ENCODE data around the gene PJVK.
"Not testable (repeated sequence)": the region's sequence is repeated elsewhere in the genome, so short reads cannot be mapped to it uniquely, and the experiment has no call there.

The PJVK gene, protein sequence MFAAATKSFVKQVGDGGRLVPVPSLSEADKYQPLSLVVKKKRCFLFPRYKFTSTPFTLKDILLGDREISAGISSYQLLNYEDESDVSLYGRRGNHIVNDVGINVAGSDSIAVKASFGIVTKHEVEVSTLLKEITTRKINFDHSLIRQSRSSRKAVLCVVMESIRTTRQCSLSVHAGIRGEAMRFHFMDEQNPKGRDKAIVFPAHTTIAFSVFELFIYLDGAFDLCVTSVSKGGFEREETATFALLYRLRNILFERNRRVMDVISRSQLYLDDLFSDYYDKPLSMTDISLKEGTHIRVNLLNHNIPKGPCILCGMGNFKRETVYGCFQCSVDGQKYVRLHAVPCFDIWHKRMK

GRCh38 chr2:178450774-178451525 is at the start of gene PJVK, which contains the start of gene PRKRA:
Gene PJVK, plus strand, starts transcription at chr2:178451378. Its CDS starts 2,032 bp downstream, at chr2:178453410.
Gene PRKRA, minus strand, starts transcription at chr2:178451175. Its CDS starts 145 bp downstream, at chr2:178451030.
- peak; percentile 99 for DNase-seq

- DNase-seq: no peak
These were observed 49.2 kb upstream of the PJVK start for GRCh38 chr2:178401994-178402437.

DNA sequence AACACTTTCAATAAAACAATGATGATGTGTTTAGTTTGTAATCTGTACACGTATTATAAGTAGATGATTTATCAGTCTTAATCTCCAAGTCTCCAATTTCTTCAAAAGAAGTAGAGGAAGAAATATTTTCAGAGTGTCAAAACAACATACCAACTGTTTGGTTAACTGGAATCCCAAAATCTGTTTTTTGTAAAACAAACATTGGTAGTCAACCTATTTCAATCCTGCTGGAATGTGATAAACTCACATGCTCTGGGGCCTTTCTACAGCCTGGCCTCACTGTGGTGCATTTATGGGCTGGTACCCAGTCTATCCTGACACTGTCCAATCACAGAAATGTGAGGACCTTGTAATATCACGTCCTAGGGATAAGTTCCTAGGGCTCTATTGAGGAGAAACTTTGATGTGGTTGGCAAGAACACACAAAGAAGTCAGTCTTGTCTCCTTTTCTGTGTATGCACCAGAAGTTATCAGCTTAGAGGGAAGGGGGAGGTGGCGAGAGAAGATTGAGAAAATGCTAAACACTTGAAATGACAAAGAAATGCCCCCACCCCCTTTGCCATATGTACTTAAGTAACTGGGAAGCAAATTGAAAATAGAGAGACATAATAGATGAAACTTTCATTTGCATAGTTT is 47.4 kb upstream of the PJVK start:
- peak; percentile 52 for DNase-seq

GRCh38 chr2:178404368-178404767 is 46.8 kb upstream of the PJVK start:
- peak; percentile 98 for DNase-seq

GRCh38 chr2:178409261-178409660 is 41.9 kb upstream of the PJVK start:
- no peak for DNase-seq

DNA sequence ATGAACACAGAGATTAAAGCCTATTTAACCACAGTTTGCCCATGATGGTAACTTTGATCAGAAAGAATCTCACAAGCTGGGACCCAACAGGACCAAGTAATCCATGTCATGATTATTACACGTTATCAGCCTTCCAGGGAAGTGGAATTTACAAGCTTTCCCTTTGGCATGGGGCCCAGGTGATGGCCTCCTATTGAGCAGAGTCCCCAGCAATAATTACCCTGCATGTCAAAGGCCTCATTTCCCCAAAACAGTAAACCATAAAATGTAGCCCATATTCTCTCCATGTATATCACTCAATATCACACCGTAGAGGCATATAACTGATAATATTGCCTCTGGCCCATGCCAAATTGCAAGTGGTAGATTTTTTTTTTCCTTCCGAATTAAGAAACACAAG is 39.1 kb upstream of the PJVK start:
- DNase-seq: peak; percentile 17

GRCh38 chr2:178412453-178412852 is 38.7 kb upstream of the PJVK start:
- not testable (repeated sequence) for DNase-seq

- peak; percentile 92 for DNase-seq
These were observed 37.5 kb upstream of the PJVK start for GRCh38 chr2:178413472-178414265.

GRCh38 chr2:178414266-178415247 is 36.6 kb upstream of the PJVK start:
- peak; percentile 98 for DNase-seq

DNA sequence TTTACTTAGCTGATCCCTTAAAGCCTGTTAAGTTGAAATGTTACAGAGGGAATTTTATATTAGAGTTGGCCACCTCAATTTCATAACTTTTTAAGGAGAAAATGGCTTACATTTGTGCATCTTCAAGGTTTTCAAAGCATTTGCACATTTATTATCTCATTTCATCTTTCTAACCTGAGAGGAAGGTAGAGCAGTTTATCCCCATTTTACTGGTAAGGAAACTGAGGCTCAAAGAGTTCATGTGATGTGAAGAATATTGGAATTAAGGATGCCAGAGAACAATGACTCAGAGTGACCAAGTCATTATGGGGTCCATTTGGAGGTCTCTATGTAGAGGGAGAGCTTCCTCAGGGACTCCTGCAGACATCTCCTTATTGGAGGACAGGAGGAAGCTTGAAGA is 35.2 kb upstream of the PJVK start:
- DNase-seq: no peak

- no peak for DNase-seq
These were observed 33.3 kb upstream of the PJVK start for GRCh38 chr2:178417916-178418315.

- DNase-seq: no peak
These were observed 32.8 kb upstream of the PJVK start for GRCh38 chr2:178418426-178418825.

DNA sequence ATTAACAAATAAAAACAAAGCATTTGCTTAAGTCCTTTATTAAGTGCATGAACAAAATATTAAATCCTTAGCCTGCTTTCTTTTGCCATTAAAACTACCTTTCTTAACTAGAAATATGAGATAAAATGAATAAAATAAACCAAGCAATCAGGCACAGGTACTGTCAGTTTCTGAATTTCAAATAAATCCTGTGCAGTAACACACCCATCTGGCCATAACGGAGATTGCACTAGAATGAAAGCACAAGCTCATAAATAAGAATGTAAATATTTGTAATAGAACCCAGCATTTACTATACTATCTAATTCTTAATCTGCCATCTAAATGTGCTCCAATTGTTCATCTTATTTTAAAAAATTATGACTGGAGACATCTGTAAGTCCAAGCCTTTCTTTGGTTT is 32.1 kb upstream of the PJVK start:
- DNase-seq: peak; percentile 66

GRCh38 chr2:178420463-178420999 is 30.6 kb upstream of the PJVK start:
- DNase-seq: no peak

GRCh38 chr2:178422097-178422496 is 29.1 kb upstream of the PJVK start:
- DNase-seq: no peak

DNA sequence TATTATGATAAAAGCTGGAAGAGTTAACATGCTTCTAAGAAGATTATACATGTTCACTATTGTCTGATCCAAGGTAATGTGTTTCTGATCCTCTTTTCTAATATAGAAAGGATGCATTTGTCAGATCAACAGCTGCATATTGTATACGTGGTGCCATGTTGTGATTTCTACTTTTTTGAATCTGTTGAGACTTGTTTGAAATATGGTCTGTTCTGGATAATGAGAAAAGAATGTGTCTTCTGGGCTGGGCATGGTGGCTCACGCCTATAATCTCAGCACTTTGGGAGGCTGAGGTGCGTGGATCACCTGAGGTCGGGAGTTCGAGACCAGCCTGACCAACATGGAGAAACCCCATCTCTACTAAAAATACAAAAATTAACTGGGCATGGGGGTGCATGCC is 27.4 kb upstream of the PJVK start:
- DNase-seq: not testable (repeated sequence)

GRCh38 chr2:178425255-178425827 is 25.8 kb upstream of the PJVK start:
- DNase-seq: no peak

DNA sequence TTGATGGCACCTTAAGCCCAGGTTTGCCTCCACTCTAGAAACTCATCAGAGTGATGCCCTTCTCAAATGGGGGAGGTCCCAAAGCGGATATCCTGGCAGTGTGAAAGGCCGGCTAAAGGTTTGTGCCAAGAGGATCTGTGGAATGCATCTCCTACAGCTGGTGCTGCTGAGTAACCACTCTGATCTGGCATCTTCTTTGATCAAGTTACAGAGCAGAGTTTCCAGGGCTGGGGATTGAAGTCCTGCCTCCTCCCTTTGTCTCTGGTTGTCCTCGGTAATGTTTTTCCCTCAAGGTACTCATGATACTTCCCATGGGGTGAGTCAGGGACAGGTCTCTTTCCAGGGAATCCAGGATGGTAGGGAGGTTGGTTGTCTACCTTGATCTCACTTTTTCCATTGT is 24.8 kb upstream of the PJVK start:
- DNase-seq: no peak

DNA sequence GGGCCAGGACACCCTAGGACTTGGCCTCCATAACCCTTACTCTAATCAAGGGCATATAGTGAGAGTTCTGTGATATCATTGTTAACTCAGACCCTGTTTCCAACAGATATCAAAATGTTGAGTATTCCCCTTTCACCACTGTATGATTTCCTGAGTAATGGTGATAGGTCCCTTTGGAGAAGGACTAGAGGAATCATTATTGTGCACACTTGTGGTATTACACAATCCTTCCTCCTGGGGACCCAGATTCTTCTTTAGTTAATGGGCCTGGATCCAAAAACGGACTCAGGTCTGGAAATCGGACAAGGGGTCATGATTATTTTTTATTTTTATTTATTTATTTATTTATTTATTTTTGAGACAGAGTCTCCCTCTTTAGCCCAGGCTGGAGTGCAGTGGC is 23.7 kb upstream of the PJVK start:
- no peak for DNase-seq

GRCh38 chr2:178428396-178428806 is 22.8 kb upstream of the PJVK start:
- DNase-seq: no peak

- DNase-seq: no peak
These were observed 21.8 kb upstream of the PJVK start for GRCh38 chr2:178429336-178429735.

All from DMS53 (cell line).